ENCODE measurements around the gene SLC43A1. TPM values are rescaled to one million over a fixed set of nuclear protein-coding genes. Genes with fewer than 3 reads are reported as not detected.

The SLC43A1 gene
- total RNA-seq, 1 donor from 2014 or later: 16.2 TPM

DNA sequence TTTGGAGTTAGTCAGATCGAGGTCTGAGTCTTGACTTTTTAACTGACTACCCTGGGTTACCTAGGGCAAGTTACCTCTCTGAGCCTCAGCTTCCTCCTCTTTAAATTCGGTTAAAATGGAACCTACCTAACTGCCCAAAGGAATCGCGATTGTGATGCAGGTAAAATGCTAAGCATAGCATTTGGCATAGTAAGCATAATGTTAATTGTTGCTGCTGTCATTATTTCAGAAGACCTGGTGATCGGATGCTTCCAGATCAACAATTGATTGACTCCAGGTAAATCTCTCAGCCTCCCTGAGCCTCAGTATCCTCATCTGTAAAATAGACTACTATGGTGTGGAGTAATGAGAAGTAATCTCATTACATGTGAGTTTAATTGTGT is 550 bp upstream of the SLC43A1 start:
- H3K4me3 Mint-ChIP-seq (ENCODE audit: unreplicated experiment): peak overlapping the region; percentile 97
- TF ChIP-seq, protein P1, sequence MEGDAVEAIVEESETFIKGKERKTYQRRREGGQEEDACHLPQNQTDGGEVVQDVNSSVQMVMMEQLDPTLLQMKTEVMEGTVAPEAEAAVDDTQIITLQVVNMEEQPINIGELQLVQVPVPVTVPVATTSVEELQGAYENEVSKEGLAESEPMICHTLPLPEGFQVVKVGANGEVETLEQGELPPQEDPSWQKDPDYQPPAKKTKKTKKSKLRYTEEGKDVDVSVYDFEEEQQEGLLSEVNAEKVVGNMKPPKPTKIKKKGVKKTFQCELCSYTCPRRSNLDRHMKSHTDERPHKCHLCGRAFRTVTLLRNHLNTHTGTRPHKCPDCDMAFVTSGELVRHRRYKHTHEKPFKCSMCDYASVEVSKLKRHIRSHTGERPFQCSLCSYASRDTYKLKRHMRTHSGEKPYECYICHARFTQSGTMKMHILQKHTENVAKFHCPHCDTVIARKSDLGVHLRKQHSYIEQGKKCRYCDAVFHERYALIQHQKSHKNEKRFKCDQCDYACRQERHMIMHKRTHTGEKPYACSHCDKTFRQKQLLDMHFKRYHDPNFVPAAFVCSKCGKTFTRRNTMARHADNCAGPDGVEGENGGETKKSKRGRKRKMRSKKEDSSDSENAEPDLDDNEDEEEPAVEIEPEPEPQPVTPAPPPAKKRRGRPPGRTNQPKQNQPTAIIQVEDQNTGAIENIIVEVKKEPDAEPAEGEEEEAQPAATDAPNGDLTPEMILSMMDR (IDR thresholded peaks at IDR 0.05): no peak
- peaks cover 8% of the 10 kb centered on the region for H3K4me1 Mint-ChIP-seq (ENCODE audit: unreplicated experiment)
- no peaks in the 10 kb centered on the region for H3K36me3 Mint-ChIP-seq (ENCODE audit: unreplicated experiment)
- DNase-seq (ENCODE audit: extremely low spot score, unreplicated experiment): no peak
- H3K9me3 Mint-ChIP-seq (ENCODE audit: unreplicated experiment): no peaks in the 10 kb centered on the region
- H3K27ac Mint-ChIP-seq (ENCODE audit: unreplicated experiment): peak overlapping the region; percentile 84
- H3K27me3 Mint-ChIP-seq (ENCODE audit: unreplicated experiment): no peaks in the 10 kb centered on the region

DNA sequence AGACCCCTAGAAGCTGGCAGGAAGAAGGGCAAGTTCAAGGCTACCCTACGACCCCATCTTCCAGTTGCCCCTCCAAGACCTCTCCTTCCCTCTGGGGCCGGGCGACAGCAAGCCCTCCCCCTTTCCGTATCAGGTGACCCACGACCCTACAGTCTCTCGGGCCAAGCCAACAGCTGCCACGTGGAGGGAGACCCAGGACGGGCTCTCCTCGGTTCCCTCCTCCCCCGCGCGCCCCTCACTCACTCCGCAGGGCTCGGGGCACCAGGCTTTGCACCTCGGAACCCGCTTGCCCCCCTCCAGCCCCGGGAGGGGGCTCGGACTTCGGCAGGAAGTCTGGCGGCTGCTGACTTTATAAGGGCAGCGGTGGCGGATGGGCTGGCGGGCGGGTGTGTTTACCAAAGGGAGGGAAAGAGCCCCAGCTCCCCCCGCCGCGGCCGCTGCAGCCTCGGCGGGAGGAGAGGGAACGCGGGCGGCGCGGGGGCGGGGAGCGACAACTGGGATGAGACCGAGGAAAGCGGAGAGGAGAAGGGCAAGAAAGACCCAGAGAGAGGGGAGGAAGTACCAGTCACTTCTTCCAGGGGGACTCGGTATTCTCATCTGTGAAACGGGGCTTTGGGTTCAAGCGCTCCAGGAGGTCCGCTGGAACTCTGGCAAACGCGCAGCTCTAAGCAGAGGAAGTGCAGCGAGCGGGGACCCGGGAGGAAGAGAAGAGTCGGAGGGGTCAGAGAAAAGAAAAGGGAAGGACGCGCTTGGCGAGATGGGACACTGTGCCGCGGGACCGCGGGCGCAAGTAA is 767 bp downstream of the SLC43A1 start:
- Mint-ChIP-seq H3K36me3 (ENCODE audit: unreplicated experiment) (no peaks in the 10 kb centered on the region), H3K4me3 (ENCODE audit: unreplicated experiment) (peak overlapping the region; percentile 97), H3K4me1 (ENCODE audit: unreplicated experiment) (peaks cover 8% of the 10 kb centered on the region), H3K27me3 (ENCODE audit: unreplicated experiment) (no peaks in the 10 kb centered on the region), H3K27ac (ENCODE audit: unreplicated experiment) (peak overlapping the region; percentile 71), H3K9me3 (ENCODE audit: unreplicated experiment) (no peaks in the 10 kb centered on the region)
- DNase-seq (ENCODE audit: extremely low spot score, unreplicated experiment): no peak
- TF ChIP-seq, protein P1 (IDR thresholded peaks at IDR 0.05): no peak

DNA sequence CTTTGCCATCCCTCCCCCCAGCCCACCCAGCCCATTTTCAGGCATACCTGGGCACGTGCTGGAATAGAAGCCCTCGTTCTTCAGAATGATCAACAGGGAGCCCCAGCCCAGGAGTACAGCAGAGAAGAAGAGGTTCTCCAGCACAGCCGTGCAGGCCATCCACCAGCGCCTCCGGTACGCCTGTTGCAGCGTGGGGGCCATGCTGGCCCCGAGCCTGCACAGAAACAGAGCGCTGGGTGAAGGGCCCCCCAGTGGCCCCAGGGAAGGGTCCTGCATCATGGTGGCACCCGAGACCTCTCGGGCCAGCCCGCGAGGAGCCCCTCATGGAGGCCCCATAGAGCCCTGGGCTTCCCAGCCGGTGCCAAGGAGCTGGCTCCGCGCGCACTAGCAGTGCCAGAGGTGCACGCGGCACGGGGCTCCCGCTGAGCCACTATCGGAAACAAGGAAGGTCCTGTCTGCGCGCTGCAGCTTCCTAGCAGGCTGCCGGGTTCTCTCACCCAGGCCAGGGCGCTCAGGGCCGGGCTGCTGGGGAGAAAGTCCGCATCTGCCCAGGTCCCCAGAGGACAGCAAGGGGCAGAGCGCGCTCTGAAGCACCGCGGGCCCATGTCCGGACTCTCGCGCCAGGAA is 1.5 kb downstream of the SLC43A1 start:
- Mint-ChIP-seq H3K27me3 (ENCODE audit: unreplicated experiment) (no peaks in the 10 kb centered on the region), H3K4me1 (ENCODE audit: unreplicated experiment) (peaks cover 8% of the 10 kb centered on the region), H3K27ac (ENCODE audit: unreplicated experiment) (no peak overlapping the region), H3K9me3 (ENCODE audit: unreplicated experiment) (no peaks in the 10 kb centered on the region), H3K4me3 (ENCODE audit: unreplicated experiment) (peak overlapping the region; percentile 97), H3K36me3 (ENCODE audit: unreplicated experiment) (no peaks in the 10 kb centered on the region)
- TF ChIP-seq, protein P1 (IDR thresholded peaks at IDR 0.05): no peak
- DNase-seq (ENCODE audit: extremely low spot score, unreplicated experiment): no peak

DNA sequence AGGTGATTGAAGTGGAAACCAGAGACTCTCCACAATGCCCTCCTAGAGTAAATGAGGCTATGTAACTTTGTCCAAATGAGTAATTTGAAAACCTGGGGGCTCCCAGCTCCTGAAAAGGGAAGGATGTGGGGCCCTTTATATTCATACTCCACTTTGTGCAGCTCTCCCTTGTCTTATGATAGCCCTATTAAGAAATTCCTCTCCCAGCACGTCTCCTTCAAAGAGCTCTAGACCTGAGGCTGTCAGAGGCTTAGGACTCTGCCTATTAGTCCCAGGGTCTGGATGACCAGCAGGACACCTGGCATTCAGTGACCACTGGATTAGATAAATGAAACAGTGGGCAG is 2.1 kb downstream of the SLC43A1 start:
- no peak overlapping the region for H3K27ac Mint-ChIP-seq (ENCODE audit: unreplicated experiment)
- no peaks in the 10 kb centered on the region for H3K9me3 Mint-ChIP-seq (ENCODE audit: unreplicated experiment)
- no peaks in the 10 kb centered on the region for H3K27me3 Mint-ChIP-seq (ENCODE audit: unreplicated experiment)
- H3K36me3 Mint-ChIP-seq (ENCODE audit: unreplicated experiment): no peaks in the 10 kb centered on the region
- peaks cover 8% of the 10 kb centered on the region for H3K4me1 Mint-ChIP-seq (ENCODE audit: unreplicated experiment)
- peak overlapping the region; percentile 36 for H3K4me3 Mint-ChIP-seq (ENCODE audit: unreplicated experiment)
- no peak for DNase-seq (ENCODE audit: extremely low spot score, unreplicated experiment)
- TF ChIP-seq, protein P1 (IDR thresholded peaks at IDR 0.05): no peak

DNA sequence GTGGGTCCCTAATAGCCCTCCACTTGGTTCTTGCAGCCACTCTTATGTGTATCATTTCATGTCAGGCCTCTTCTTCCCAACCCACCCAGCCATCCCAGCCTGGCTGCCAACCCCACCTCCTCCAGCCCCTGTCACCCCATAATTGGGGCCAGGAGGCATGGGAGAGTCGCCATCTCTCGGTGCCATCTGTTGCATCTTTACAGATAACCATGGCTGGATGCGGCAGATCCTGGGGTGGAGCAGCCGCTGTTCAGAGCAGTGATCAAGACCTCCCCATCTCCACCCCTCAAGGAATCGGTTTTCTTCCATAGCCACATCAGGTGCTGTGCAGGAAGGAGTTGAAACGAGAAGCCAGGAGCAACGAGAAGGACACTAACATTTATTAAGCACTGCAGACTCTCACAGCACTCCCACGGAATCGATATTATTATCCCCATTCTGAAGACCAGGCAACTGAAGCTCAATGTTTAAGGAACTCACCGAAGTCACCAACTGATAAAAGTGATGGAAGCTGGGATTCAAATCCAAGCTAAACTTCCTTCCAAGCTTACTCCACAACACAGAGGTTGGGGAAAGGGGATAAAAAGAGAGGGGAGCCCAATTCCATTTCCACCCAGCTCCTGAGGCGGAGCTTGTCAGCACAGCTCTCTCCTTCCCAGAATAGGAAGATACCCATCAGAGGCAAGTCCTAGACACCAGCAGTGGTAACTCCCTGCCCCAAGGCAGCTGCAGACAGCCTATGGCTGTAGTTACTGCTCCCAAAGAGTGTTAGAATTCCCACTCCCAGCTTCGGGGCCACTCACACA is 2.7 kb downstream of the SLC43A1 start:
- Mint-ChIP-seq H3K9me3 (ENCODE audit: unreplicated experiment) (no peaks in the 10 kb centered on the region), H3K27ac (ENCODE audit: unreplicated experiment) (no peak overlapping the region), H3K36me3 (ENCODE audit: unreplicated experiment) (no peaks in the 10 kb centered on the region), H3K4me3 (ENCODE audit: unreplicated experiment) (no peak overlapping the region), H3K4me1 (ENCODE audit: unreplicated experiment) (peaks cover 8% of the 10 kb centered on the region), H3K27me3 (ENCODE audit: unreplicated experiment) (no peaks in the 10 kb centered on the region)
- TF ChIP-seq, protein P1 (IDR thresholded peaks at IDR 0.05): no peak
- no peak for DNase-seq (ENCODE audit: extremely low spot score, unreplicated experiment)

Measured in osteocyte (in vitro differentiated cells).